Caco-2 (cell line): ENCODE measurements around the gene TRAPPC2L. TPM values are rescaled to one million over a fixed set of nuclear protein-coding genes. Genes with fewer than 3 reads are reported as not detected.

Experiments
- BruUV-seq: library from RNA; stranded (reverse); fragments of 400-500 nt; replicated peaks from 2 replicates; lab custom pipeline; 2021; lab: Mats Ljungman, UMichigan
- CTCF ChIA-PET: fragments of 300-600 bp; sonication (Branson Sonifier 250); formaldehyde crosslinking; loops from one replicate; lab custom pipeline; 2022; ENCODE audit warnings: antibody characterized with exemption; lab: Charles Lee
- POLR2A ChIA-PET: fragments of 300-600 bp; sonication (Branson Sonifier 250); formaldehyde crosslinking; loops from one replicate; lab custom pipeline; 2022; ENCODE audit warnings: antibody characterized with exemption; lab: Charles Lee
- DNase-seq, 2 experiments: peaks; one replicate each; pipeline versions ENCODE4 v3.0.0 to v3.0.0-alpha.2; 2020 to 2022
- H3K27me3 ChIP-seq: replicated peaks from 2 replicates; pipeline ENCODE4 v1.6.0; 2011; ENCODE audit warnings: low read length; ENCODE audit not compliant: control insufficient read depth, insufficient read depth
- H3K36me3 ChIP-seq: 2 replicates; pipeline ENCODE4 v1.5.1; 2011; ENCODE audit warnings: low read length; ENCODE audit not compliant: control insufficient read depth, insufficient read depth
- H3K4me1 ChIP-seq: fragments of 250-450 bp; sonication (Bioruptor Pico); 2 replicates; pipeline ENCODE4 v1.5.1; 2020; ENCODE audit warnings: mild to moderate bottlenecking
- H3K4me3 ChIP-seq: 2 replicates; pipeline ENCODE4 v1.5.1; 2011; ENCODE audit warnings: low read depth, mild to moderate bottlenecking, control low read depth, low read length
- H3K9me3 ChIP-seq: fragments of 250-450 bp; sonication (Bioruptor Pico); 2 replicates; pipeline ENCODE4 v1.5.1; 2020; ENCODE audit warnings: mild to moderate bottlenecking, moderate library complexity
- H3K27ac Mint-ChIP-seq: one replicate; pipeline ENCODE4 v1.8.0; 2022; ENCODE audit warnings: mixed read lengths; ENCODE audit not compliant: unreplicated experiment
- H3K27me3 Mint-ChIP-seq: one replicate; pipeline ENCODE4 v1.8.0; 2022; ENCODE audit warnings: mixed read lengths; ENCODE audit not compliant: insufficient read depth, unreplicated experiment
- H3K36me3 Mint-ChIP-seq: one replicate; pipeline ENCODE4 v1.8.0; 2022; ENCODE audit warnings: mild to moderate bottlenecking, mixed read lengths; ENCODE audit not compliant: insufficient read depth, unreplicated experiment
- H3K4me1 Mint-ChIP-seq: one replicate; pipeline ENCODE4 v1.8.0; 2022; ENCODE audit warnings: low read depth, mixed read lengths; ENCODE audit not compliant: unreplicated experiment
- H3K4me3 Mint-ChIP-seq: one replicate; pipeline ENCODE4 v1.8.0; 2022; ENCODE audit warnings: mild to moderate bottlenecking, moderate library complexity, mixed read lengths; ENCODE audit not compliant: unreplicated experiment
- H3K9me3 Mint-ChIP-seq: one replicate; pipeline ENCODE4 v1.8.0; 2022; ENCODE audit warnings: mixed read lengths; ENCODE audit not compliant: unreplicated experiment
- intact Hi-C: fragments of 100-400 bp; cut with micrococcal nuclease; formaldehyde crosslinking; loops from one replicate; pipeline ENCODE4 v1.10.0; 2022; ENCODE audit not compliant: unreplicated experiment
- total RNA-seq: library from RNA; stranded (reverse); gene quantifications from 2 replicates; pipeline ENCODE4 v1.2.3, GENCODE V29; 2022
- TF ChIP-seq, protein P1 (sequence below), 2 experiments: fragments of 200-600 bp in 1 of 2; IDR thresholded peaks; 1 replicate in 1 of 2; 2 replicates in 1 of 2; pipeline versions ENCODE4 v1.5.1 to v1.8.0; 2011 to 2022; ENCODE audit warnings: antibody characterized with exemption in 1 of 2, control low read depth in 1 of 2, inconsistent platforms in 1 of 2, low read depth in 1 of 2, low read length in 1 of 2, mild to moderate bottlenecking in 1 of 2, moderate library complexity in 1 of 2; ENCODE audit not compliant: insufficient read depth in 1 of 2, severe bottlenecking in 1 of 2, unreplicated experiment in 1 of 2

TRAPPC2L gene
- total RNA-seq, 1 experiment from 2014 or later = 179 TPM

DNA sequence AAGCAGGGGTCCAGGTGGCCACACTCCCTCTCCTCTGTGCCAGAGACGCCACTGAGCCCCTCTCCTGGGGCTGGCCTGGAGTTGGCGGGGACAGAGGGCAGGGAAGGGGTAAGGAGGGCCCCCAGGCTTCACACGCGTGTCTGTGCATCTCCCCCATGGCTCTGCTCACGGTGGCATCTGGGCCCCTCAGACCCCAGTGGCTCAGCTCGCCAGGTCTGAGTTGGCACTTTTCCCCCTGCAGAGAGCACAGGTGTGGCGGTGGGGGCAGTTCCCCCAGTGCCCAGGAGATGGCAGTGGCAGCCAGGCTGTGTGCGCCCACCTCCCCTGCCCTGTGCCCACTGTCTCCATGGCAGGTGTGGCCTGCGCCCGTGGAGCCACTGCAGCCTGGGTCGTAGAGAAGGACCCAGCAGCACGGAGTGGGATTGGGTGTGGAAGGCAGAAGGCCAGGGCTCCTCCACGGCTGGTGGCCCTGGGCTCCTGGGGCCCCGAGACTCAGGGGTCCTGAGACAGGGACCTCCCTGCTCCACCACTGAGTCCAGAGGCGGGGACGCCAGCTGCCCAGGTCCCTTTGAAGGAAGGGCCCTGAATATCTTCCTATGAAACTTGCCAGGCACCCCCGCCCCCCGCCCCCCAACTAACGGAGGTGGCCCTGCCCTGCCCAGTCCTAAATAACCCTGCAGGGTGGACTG lies 40.9 kb upstream of the TRAPPC2L start:
- H3K36me3 Mint-ChIP-seq = peaks cover 64% of the 10 kb centered on the region
- peak in 1 of 2 experiments; percentile 79 for DNase-seq
- Histone ChIP-seq H3K4me1 (peaks cover 5% of the 10 kb centered on the region), H3K9me3 (no peaks in the 10 kb centered on the region), H3K4me3 (no peak overlapping the region), H3K27me3 (no peaks in the 10 kb centered on the region), H3K36me3 (no peaks in the 10 kb centered on the region)
- intact Hi-C loops = loop anchor here (1.0 to 2.0 kb wide), 3 partner anchors 41 to 401 kb away; partner anchors contain the start of genes TRAPPC2L and ZNF778
- no peaks in the 10 kb centered on the region for H3K9me3 Mint-ChIP-seq
- H3K4me1 Mint-ChIP-seq = no peaks in the 10 kb centered on the region
- no peak overlapping the region for H3K27ac Mint-ChIP-seq
- POLR2A ChIA-PET = no interaction called here
- no TSS peak for BruUV-seq
- TF ChIP-seq, protein P1, sequence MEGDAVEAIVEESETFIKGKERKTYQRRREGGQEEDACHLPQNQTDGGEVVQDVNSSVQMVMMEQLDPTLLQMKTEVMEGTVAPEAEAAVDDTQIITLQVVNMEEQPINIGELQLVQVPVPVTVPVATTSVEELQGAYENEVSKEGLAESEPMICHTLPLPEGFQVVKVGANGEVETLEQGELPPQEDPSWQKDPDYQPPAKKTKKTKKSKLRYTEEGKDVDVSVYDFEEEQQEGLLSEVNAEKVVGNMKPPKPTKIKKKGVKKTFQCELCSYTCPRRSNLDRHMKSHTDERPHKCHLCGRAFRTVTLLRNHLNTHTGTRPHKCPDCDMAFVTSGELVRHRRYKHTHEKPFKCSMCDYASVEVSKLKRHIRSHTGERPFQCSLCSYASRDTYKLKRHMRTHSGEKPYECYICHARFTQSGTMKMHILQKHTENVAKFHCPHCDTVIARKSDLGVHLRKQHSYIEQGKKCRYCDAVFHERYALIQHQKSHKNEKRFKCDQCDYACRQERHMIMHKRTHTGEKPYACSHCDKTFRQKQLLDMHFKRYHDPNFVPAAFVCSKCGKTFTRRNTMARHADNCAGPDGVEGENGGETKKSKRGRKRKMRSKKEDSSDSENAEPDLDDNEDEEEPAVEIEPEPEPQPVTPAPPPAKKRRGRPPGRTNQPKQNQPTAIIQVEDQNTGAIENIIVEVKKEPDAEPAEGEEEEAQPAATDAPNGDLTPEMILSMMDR (IDR thresholded peaks at IDR 0.05; ENCODE audit: insufficient read depth in 1 of 2, low read depth in 1 of 2, low read length in 1 of 2, severe bottlenecking in 1 of 2, unreplicated experiment in 1 of 2) = peak; percentile 86 to 90
- CTCF ChIA-PET = interaction anchor here (0.6 to 1.5 kb wide), 3 partner anchors 41 to 180 kb away, joined by 3 to 7 read pairs (median 4); partner anchors contain the start of genes GALNS and TRAPPC2L
- no peaks in the 10 kb centered on the region for H3K27me3 Mint-ChIP-seq
- H3K4me3 Mint-ChIP-seq = no peak overlapping the region

DNA sequence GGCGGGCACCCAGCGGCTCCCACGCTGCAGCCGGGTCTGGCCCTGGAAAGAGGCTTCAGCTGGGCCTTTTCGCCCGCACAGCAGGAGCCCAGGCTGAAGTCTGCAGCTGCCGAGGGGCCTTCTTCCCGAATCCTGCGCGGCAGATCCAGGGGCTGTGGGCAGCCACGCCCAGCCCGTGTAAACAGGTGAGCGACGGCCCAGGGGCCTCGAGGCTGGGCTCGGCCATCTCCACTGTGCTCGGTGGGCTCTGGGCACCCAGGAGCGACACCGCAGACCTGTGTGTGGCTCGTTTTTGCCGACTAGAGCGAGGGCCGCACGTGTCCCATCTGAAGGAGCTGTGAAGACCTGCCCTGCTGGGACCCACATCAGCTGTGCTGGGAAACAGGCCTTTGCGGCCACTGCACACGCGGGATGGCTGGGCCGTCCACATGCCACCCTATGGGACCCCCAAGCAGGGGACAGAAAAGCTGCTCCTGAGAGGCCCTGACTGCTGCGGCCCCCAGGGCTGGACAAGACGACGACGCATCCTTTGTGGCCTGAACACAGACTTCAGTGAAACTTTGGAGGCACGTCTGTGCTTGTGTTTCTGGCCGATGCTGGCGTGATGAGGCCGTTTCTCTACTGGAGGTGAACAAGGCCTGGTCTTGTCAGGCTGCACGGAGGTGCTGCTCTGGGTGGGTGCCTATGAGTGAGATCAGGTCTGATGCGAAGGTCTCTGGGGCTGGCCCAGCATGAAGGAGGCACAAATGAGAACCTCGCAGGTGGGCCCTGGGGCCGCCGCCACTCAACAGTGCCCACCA lies 40.0 kb upstream of the TRAPPC2L start:
- CTCF ChIA-PET = interaction anchor here (1.0 kb wide), 1 partner anchor 41 kb away, joined by 3 read pairs; no protein-coding TSS in a partner anchor

More for the DNA sequence above, 40.0 kb upstream of the TRAPPC2L start:
- H3K4me1 ChIP-seq = peaks cover 5% of the 10 kb centered on the region
- H3K4me3 ChIP-seq = no peak overlapping the region
- no TSS peak for BruUV-seq
- Mint-ChIP-seq H3K36me3 (peaks cover 55% of the 10 kb centered on the region), H3K4me1 (no peaks in the 10 kb centered on the region), H3K9me3 (no peaks in the 10 kb centered on the region), H3K27ac (no peak overlapping the region), H3K27me3 (no peaks in the 10 kb centered on the region), H3K4me3 (no peak overlapping the region)
- TF ChIP-seq, protein P1 (IDR thresholded peaks at IDR 0.05; ENCODE audit: insufficient read depth in 1 of 2, low read depth in 1 of 2, low read length in 1 of 2, severe bottlenecking in 1 of 2, unreplicated experiment in 1 of 2) = no peak
- no peaks in the 10 kb centered on the region for H3K27me3 ChIP-seq
- no peaks in the 10 kb centered on the region for H3K36me3 ChIP-seq
- no peaks in the 10 kb centered on the region for H3K9me3 ChIP-seq
- no peak for DNase-seq
- POLR2A ChIA-PET = interaction anchor here (0.5 kb wide), 1 partner anchor 840 kb away, joined by 4 read pairs; no protein-coding TSS in a partner anchor
- intact Hi-C loops = loop anchor here (1.0 to 2.0 kb wide), 3 partner anchors 40 to 400 kb away; partner anchors contain the start of genes TRAPPC2L and ZNF778
